Mesenchymal stem cell (in vitro differentiated cells and primary cell): ENCODE measurements around the gene RAD51B.

Experiments used
- DNase-seq: peaks from one replicate; pipeline ENCODE4 v3.0.0-alpha.2; 2013
- H2AFZ ChIP-seq: one replicate; pipeline ENCODE4 v1.6.1; 2013; ENCODE audit warnings: low read depth, mild to moderate bottlenecking, control low read depth, inconsistent platforms, low read length, moderate library complexity
- H2AK5ac ChIP-seq: 2 replicates; pipeline ENCODE4 v1.6.1; 2013; ENCODE audit warnings: low read length, moderate library complexity, mild to moderate bottlenecking, inconsistent platforms; ENCODE audit not compliant: severe bottlenecking
- H2BK120ac ChIP-seq: one replicate; pipeline ENCODE4 v1.6.1; 2013; ENCODE audit warnings: low read depth, mild to moderate bottlenecking, inconsistent platforms, low read length, moderate library complexity
- H2BK12ac ChIP-seq, 2 experiments: one replicate each; pipeline ENCODE4 v1.6.1; 2013; ENCODE audit warnings: inconsistent platforms in 2 of 2, low read length in 2 of 2, mild to moderate bottlenecking in 2 of 2, moderate library complexity in 2 of 2, control low read depth in 1 of 2
- H2BK15ac ChIP-seq: one replicate; pipeline ENCODE4 v1.6.1; 2013; ENCODE audit warnings: mild to moderate bottlenecking, low read depth, inconsistent platforms; ENCODE audit not compliant: poor library complexity, severe bottlenecking
- H2BK5ac ChIP-seq: 2 replicates; pipeline ENCODE4 v1.6.1; 2013; ENCODE audit warnings: low read depth, mild to moderate bottlenecking, low read length, control low read depth, inconsistent platforms; ENCODE audit not compliant: poor library complexity, severe bottlenecking
- H3K14ac ChIP-seq, 2 experiments: one replicate each; pipeline ENCODE4 v1.6.1; 2013; ENCODE audit warnings: inconsistent platforms in 2 of 2, low read length in 2 of 2, control low read depth in 1 of 2, mild to moderate bottlenecking in 1 of 2, moderate library complexity in 1 of 2
- H3K18ac ChIP-seq, 2 experiments: one replicate each; pipeline ENCODE4 v1.6.1; 2013; ENCODE audit warnings: inconsistent platforms in 2 of 2, low read length in 2 of 2, control low read depth in 1 of 2, low read depth in 1 of 2, mild to moderate bottlenecking in 1 of 2
- H3K23ac ChIP-seq, 2 experiments: one replicate each; pipeline ENCODE4 v1.6.1; 2013; ENCODE audit warnings: inconsistent platforms in 2 of 2, low read length in 2 of 2, mild to moderate bottlenecking in 2 of 2, moderate library complexity in 2 of 2, control low read depth in 1 of 2
- H3K27ac ChIP-seq: 2 replicates; pipeline ENCODE4 v1.5.1; 2013; ENCODE audit warnings: mild to moderate bottlenecking, moderate library complexity, low read length, control low read depth, inconsistent platforms; ENCODE audit not compliant: poor library complexity, severe bottlenecking
- H3K27me3 ChIP-seq, 2 experiments: 2 replicates each; pipeline versions ENCODE4 v1.6.1 to v1.7.0; 2013; ENCODE audit warnings: low read length in 2 of 2, mild to moderate bottlenecking in 2 of 2, moderate library complexity in 2 of 2, control low read depth in 1 of 2, inconsistent platforms in 1 of 2; ENCODE audit not compliant: control insufficient read depth in 1 of 2, insufficient read depth in 1 of 2
- H3K36me3 ChIP-seq, 2 experiments: 2 replicates each; pipeline versions ENCODE4 v1.6.1 to v1.7.0; 2013; ENCODE audit warnings: low read length in 2 of 2, control low read depth in 1 of 2, inconsistent platforms in 1 of 2, low read depth in 1 of 2, mild to moderate bottlenecking in 1 of 2; ENCODE audit not compliant: insufficient read depth in 2 of 2, control insufficient read depth in 1 of 2
- H3K4ac ChIP-seq, 2 experiments: one replicate each; pipeline ENCODE4 v1.6.1; 2013; ENCODE audit warnings: inconsistent platforms in 2 of 2, low read length in 2 of 2, mild to moderate bottlenecking in 2 of 2, moderate library complexity in 2 of 2, control low read depth in 1 of 2, low read depth in 1 of 2
- H3K4me1 ChIP-seq: 2 replicates; pipeline ENCODE4 v1.6.1; 2013; ENCODE audit warnings: low read depth, low read length, control low read depth; ENCODE audit not compliant: control insufficient read depth, insufficient read depth
- H3K4me2 ChIP-seq: 2 replicates; pipeline ENCODE4 v1.6.1; 2013; ENCODE audit warnings: low read length, mild to moderate bottlenecking, inconsistent platforms; ENCODE audit not compliant: poor library complexity, severe bottlenecking
- H3K4me3 ChIP-seq, 2 experiments: 2 replicates each; pipeline versions ENCODE4 v1.5.1 to v1.7.0; 2013; ENCODE audit warnings: low read length in 2 of 2, mild to moderate bottlenecking in 2 of 2, control low read depth in 1 of 2, low read depth in 1 of 2; ENCODE audit not compliant: insufficient read depth in 1 of 2
- H3K79me1 ChIP-seq: replicated peaks from 2 replicates; pipeline ENCODE4 v1.6.1; 2013; ENCODE audit warnings: mild to moderate bottlenecking, control low read depth, low read length, inconsistent platforms; ENCODE audit not compliant: poor library complexity, severe bottlenecking
- H3K9ac ChIP-seq: 2 replicates; pipeline ENCODE4 v1.7.0; 2013; ENCODE audit warnings: mild to moderate bottlenecking, low read length, moderate library complexity
- H3K9me3 ChIP-seq: 2 replicates; pipeline ENCODE4 v1.7.0; 2013; ENCODE audit warnings: mild to moderate bottlenecking, low read length; ENCODE audit not compliant: control insufficient read depth
- H4K8ac ChIP-seq: one replicate; pipeline ENCODE4 v1.6.1; 2013; ENCODE audit warnings: inconsistent platforms, mild to moderate bottlenecking, low read length, moderate library complexity
- H4K91ac ChIP-seq: one replicate; pipeline ENCODE4 v1.6.1; 2013; ENCODE audit warnings: mild to moderate bottlenecking, low read length, inconsistent platforms
- WGBS: methylation state at CpG from one replicate; pipeline ENCODE4 v1.1.7; 2013; ENCODE audit warnings: mixed read lengths; 5-methylcytosine and 5-hydroxymethylcytosine counted together

The RAD51B gene

DNA sequence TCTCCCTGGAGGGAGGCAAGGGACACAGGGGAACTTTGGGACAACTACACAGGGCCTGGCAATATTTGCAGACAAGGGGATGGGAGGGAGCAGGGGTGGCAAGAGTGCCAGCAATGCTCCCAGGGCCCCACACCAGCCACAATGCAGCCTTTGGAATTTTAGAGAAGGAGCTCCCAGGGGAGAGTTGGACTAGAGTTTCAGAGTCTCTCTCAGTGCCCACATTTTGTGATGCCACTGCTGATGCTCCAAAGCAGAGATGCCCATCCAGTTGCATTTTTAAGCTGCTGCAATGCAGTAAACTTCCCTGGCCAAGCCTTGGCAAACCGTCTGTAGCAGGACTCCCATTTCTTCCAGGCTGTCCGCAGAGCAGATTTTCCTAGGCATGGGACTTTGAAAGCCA is 874.3 kb downstream of the RAD51B start:
- Histone ChIP-seq H2AK5ac (peak overlapping the region; percentile 16), H2BK15ac (peak overlapping the region; percentile 80), H2AFZ (no peak overlapping the region), H4K91ac (peak overlapping the region; percentile 71), H3K14ac (no peak overlapping the region), H3K4me3 (no peak overlapping the region), H3K27ac (peak overlapping the region; percentile 19), H2BK5ac (no peak overlapping the region), H3K79me1 (no peaks in the 10 kb centered on the region), H3K18ac (peak overlapping the region; percentile 75 to 81), H3K4ac (peak overlapping the region; percentile 15 to 60), H3K9ac (peak overlapping the region; percentile 72), H2BK120ac (peak overlapping the region; percentile 76), H3K36me3 (no peaks in the 10 kb centered on the region), H3K23ac (no peak overlapping the region), H3K4me1 (peaks cover 41% of the 10 kb centered on the region), H3K27me3 (no peaks in the 10 kb centered on the region), H3K4me2 (no peak overlapping the region), H2BK12ac (peak overlapping the region; percentile 81 to 85), H3K9me3 (no peaks in the 10 kb centered on the region), H4K8ac (peak overlapping the region; percentile 27)
- WGBS = 75% methylated on average over 2 of the region's 2 CpGs
- DNase-seq = no peak

DNA sequence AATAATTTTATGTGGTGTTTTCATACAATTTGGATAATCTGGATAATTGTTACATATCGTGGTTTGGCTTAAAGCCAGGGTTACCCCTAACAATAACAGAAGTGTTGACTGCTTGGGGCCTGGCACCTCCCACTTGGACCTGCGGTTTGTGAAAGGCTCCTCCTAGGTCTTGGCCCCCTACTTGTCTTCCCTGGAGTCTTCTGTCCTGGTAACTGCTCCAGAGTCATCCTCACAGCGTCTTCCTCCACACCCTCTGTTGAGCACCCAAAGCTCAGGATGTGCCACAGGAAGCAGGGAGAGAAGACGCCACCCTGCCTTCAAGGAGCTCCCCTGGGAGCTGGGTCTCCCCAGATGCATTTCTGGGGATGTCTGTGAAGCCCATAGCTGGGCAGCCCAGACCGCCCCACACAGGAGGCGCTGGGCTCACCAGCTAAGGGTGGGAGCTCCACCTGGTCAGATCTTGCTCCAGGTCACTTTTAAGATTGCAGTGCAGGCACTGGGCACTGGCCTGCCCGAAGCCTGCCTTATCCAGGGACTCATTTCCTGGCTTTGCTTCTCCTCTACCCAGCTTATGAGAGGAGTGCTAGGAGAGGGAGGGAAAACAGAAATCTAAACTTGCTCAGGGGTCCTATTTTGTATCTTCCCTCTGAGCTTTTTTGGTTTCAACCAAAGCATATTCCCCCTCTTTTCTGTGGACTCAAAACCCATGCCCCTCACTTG is 875.1 kb downstream of the RAD51B start:
- Histone ChIP-seq H3K79me1 (no peaks in the 10 kb centered on the region), H3K4me1 (peaks cover 34% of the 10 kb centered on the region), H3K27ac (peak overlapping the region; percentile 88), H3K27me3 (no peaks in the 10 kb centered on the region), H3K4ac (peak overlapping the region; percentile 90 to 97), H2BK15ac (peak overlapping the region; percentile 87), H3K18ac (peak overlapping the region; percentile 89 to 93), H3K4me2 (no peak overlapping the region), H3K9me3 (no peaks in the 10 kb centered on the region), H3K9ac (peak overlapping the region; percentile 72), H3K14ac (peak overlapping the region in 1 of 2 experiments; percentile 83), H2AFZ (no peak overlapping the region), H2AK5ac (peak overlapping the region; percentile 97), H4K91ac (peak overlapping the region; percentile 88), H2BK5ac (peak overlapping the region; percentile 69), H3K36me3 (no peaks in the 10 kb centered on the region), H4K8ac (peak overlapping the region; percentile 78), H3K23ac (peak overlapping the region in 1 of 2 experiments; percentile 94), H3K4me3 (no peak overlapping the region), H2BK120ac (peak overlapping the region; percentile 76), H2BK12ac (peak overlapping the region; percentile 75 to 99)
- DNase-seq = no peak
- WGBS = 37% methylated on average over 7 of the region's 7 CpGs

- Histone ChIP-seq H3K23ac (peak overlapping the region in 1 of 2 experiments; percentile 16), H2BK12ac (peak overlapping the region; percentile 27 to 75), H2AFZ (no peak overlapping the region), H3K4ac (peak overlapping the region in 1 of 2 experiments; percentile 90), H3K14ac (no peak overlapping the region), H2AK5ac (no peak overlapping the region), H3K27me3 (no peaks in the 10 kb centered on the region), H2BK5ac (no peak overlapping the region), H4K91ac (peak overlapping the region; percentile 16), H3K27ac (peak overlapping the region; percentile 88), H2BK120ac (peak overlapping the region; percentile 55), H3K9ac (peak overlapping the region; percentile 72), H3K36me3 (no peaks in the 10 kb centered on the region), H4K8ac (peak overlapping the region; percentile 62), H3K4me1 (peaks cover 27% of the 10 kb centered on the region), H3K18ac (peak overlapping the region in 1 of 2 experiments; percentile 89), H3K4me2 (no peak overlapping the region), H3K9me3 (no peaks in the 10 kb centered on the region), H3K4me3 (no peak overlapping the region), H2BK15ac (peak overlapping the region; percentile 87), H3K79me1 (no peaks in the 10 kb centered on the region)
- 3% methylated on average over 6 of the region's 7 CpGs for WGBS
- DNase-seq = peak; percentile 98
Measured at GRCh38 chr14:68695326-68695768, 875.8 kb downstream of the RAD51B start.

DNA sequence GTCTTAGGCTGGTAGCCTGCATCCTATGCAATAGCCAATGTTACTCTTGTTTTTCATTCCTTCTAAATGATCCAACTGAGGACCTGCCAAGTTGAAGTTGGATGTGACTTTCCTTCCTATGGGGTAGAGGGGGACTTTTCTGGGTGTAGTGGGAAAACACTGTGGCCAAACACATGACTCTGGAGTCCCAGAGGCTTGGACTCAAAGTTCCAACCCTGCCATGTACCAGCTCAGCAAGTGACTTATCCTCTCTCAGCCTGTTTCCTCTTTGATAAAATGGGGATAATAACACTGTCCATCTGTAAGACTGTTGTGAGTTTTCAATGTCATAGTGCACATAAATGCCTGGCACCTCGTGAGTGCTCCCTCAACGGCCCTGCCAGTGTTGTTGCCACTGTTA is 876.3 kb downstream of the RAD51B start:
- peak overlapping the region; percentile 26 to 67 for H3K18ac ChIP-seq
- H4K91ac ChIP-seq = no peak overlapping the region
- H3K4me3 ChIP-seq = no peak overlapping the region
- peak overlapping the region; percentile 51 for H2BK120ac ChIP-seq
- peak overlapping the region in 1 of 2 experiments; percentile 61 for H3K4ac ChIP-seq
- WGBS = 91% methylated on average over 2 of the region's 2 CpGs
- peaks cover 23% of the 10 kb centered on the region for H3K4me1 ChIP-seq
- H4K8ac ChIP-seq = peak overlapping the region; percentile 62
- H3K4me2 ChIP-seq = no peak overlapping the region
- no peaks in the 10 kb centered on the region for H3K36me3 ChIP-seq
- H3K27me3 ChIP-seq = no peaks in the 10 kb centered on the region
- no peak overlapping the region for H2AFZ ChIP-seq
- no peak for DNase-seq
- peak overlapping the region; percentile 59 for H2BK12ac ChIP-seq
- peak overlapping the region; percentile 20 for H2BK5ac ChIP-seq
- H3K14ac ChIP-seq = no peak overlapping the region
- H3K9ac ChIP-seq = peak overlapping the region; percentile 51
- no peaks in the 10 kb centered on the region for H3K9me3 ChIP-seq
- H3K79me1 ChIP-seq = no peaks in the 10 kb centered on the region
- peak overlapping the region; percentile 84 for H3K27ac ChIP-seq
- peak overlapping the region; percentile 66 for H2AK5ac ChIP-seq
- peak overlapping the region; percentile 26 for H2BK15ac ChIP-seq
- H3K23ac ChIP-seq = peak overlapping the region in 1 of 2 experiments; percentile 16
